H54 (cell line): ENCODE data around the gene RETNLB.

ENCODE experiments used
- DNase-seq: peaks from one replicate; pipeline ENCODE4 v3.0.0; 2011; ENCODE audit warnings: low spot score, mixed read lengths; ENCODE audit not compliant: insufficient read length
- FAIRE-seq: peaks from 3 replicates; lab custom pipeline; 2011; peaks lifted over from hg19 to GRCh38; lab: Jason Lieb, UNC
- POLR2A ChIP-seq: IDR thresholded peaks from 2 replicates; pipeline ENCODE4 v1.6.1; 2011; ENCODE audit warnings: low read depth, mild to moderate bottlenecking, low read length

RETNLB gene

GRCh38 chr3:108757404-108757982, at the start of gene RETNLB:
Gene RETNLB, minus strand, starts transcription at chr3:108757410. Its CDS starts 225 bp downstream, at chr3:108757185.
- DNase-seq (no peak), FAIRE-seq (no peak)
- no peak for TF ChIP-seq POLR2A

- no peak for TF ChIP-seq POLR2A
- FAIRE-seq (no peak), DNase-seq (no peak)
Measured at GRCh38 chr3:108806316-108806715, 49.1 kb upstream of the RETNLB start.

GRCh38 chr3:108804966-108805365, 47.8 kb upstream of the RETNLB start:
- FAIRE-seq (no peak), DNase-seq (no peak)
- no peak for TF ChIP-seq POLR2A

GRCh38 chr3:108804437-108804836, 47.2 kb upstream of the RETNLB start:
- no peak for FAIRE-seq
- DNase-seq, result no peak
- no peak for TF ChIP-seq POLR2A

- TF ChIP-seq POLR2A, result no peak
- no peak for FAIRE-seq
- DNase-seq, result no peak
Measured at GRCh38 chr3:108791473-108791872, 34.3 kb upstream of the RETNLB start.

GRCh38 chr3:108780235-108780634, 23.0 kb upstream of the RETNLB start:
- FAIRE-seq (no peak), DNase-seq (no peak)
- TF ChIP-seq POLR2A, result no peak

GRCh38 chr3:108779496-108779895, 22.3 kb upstream of the RETNLB start:
- TF ChIP-seq POLR2A, result no peak
- FAIRE-seq, result no peak
- no peak for DNase-seq

GRCh38 chr3:108775649-108776048, 18.4 kb upstream of the RETNLB start:
- no peak for DNase-seq
- FAIRE-seq, result no peak
- no peak for TF ChIP-seq POLR2A

GRCh38 chr3:108767253-108767652, 10.0 kb upstream of the RETNLB start:
- FAIRE-seq (no peak), DNase-seq (no peak)
- no peak for TF ChIP-seq POLR2A

GRCh38 chr3:108755686-108756085, 1.5 kb downstream of the RETNLB start:
- no peak for DNase-seq
- no peak for FAIRE-seq
- no peak for TF ChIP-seq POLR2A

- no peak for DNase-seq
- TF ChIP-seq POLR2A, result no peak
- no peak for FAIRE-seq
Measured at GRCh38 chr3:108744762-108745161, 12.4 kb downstream of the RETNLB start.

- DNase-seq (no peak), FAIRE-seq (no peak)
- no peak for TF ChIP-seq POLR2A
Measured at GRCh38 chr3:108742929-108743328, 14.3 kb downstream of the RETNLB start.

- TF ChIP-seq POLR2A, result no peak
- no peak for DNase-seq
- no peak for FAIRE-seq
Measured at GRCh38 chr3:108736821-108737220, 20.4 kb downstream of the RETNLB start.

GRCh38 chr3:108728934-108729333, 28.3 kb downstream of the RETNLB start:
- no peak for FAIRE-seq
- no peak for TF ChIP-seq POLR2A
- DNase-seq, result no peak

GRCh38 chr3:108728105-108728504, 29.1 kb downstream of the RETNLB start:
- no peak for TF ChIP-seq POLR2A
- DNase-seq, result no peak
- FAIRE-seq, result no peak
